Measurements from ENCODE around the gene CCDC134. TPM values are rescaled to one million over a fixed set of nuclear protein-coding genes. Genes with fewer than 3 reads are reported as not detected.

Gene CCDC134
- total and polyA plus RNA-seq, 9 of the 15 experiments (the other 6 are each of a cell fraction or from before 2014, with no cell fraction given): 0.56 to 11.9 (median 5.3) TPM

DNA sequence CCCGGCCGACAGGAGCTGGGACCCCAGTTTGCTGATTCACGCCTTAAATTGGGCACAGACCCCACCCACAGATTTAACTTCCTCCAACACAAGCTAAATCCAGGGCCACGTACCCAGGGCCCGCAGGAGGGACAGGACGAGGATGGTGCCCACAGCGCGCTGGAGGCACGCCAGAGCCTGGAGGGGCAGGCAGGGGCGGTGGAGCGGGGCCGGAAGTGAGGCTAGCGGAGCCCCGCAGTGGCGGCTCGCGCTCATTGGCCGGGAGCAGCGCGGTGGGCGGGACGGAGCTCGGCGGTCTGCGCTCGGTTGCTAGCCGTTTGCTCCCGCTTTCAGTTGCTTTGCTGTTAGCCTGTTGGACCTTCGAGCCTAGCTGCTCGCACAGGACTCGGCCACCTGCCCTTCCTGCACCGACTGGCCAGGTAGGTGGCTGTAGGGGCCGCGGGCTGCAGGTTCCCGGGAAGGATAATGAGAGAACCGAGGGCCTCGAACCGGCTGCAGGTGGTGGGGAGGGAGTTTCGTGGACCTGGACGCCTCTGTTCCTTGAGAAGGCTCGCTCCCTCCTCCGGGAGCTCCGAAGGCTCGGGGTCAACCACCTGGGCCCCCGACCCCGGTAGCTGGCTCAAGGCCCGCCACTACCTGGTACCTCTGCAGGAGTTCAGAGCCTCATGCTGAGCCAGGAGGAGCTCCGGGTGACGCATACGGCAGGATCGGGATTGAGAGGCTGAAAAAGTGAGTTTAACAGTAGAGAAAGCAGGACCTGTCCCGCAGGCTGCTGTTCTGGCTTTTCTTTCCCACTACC lies at the start of gene CCDC134 (continued):
- TF ChIP-seq ZSCAN29 (IDR thresholded peaks at IDR 0.05): no peak
- no peak for TF ChIP-seq ZBTB9 (CRISPR knock-in tag; IDR thresholded peaks at IDR 0.05)
- no peak for TF ChIP-seq PCBP2 (IDR thresholded peaks at IDR 0.05; ENCODE audit: low read depth, low read length, poor library complexity, severe bottlenecking)
- TF ChIP-seq, protein P1, sequence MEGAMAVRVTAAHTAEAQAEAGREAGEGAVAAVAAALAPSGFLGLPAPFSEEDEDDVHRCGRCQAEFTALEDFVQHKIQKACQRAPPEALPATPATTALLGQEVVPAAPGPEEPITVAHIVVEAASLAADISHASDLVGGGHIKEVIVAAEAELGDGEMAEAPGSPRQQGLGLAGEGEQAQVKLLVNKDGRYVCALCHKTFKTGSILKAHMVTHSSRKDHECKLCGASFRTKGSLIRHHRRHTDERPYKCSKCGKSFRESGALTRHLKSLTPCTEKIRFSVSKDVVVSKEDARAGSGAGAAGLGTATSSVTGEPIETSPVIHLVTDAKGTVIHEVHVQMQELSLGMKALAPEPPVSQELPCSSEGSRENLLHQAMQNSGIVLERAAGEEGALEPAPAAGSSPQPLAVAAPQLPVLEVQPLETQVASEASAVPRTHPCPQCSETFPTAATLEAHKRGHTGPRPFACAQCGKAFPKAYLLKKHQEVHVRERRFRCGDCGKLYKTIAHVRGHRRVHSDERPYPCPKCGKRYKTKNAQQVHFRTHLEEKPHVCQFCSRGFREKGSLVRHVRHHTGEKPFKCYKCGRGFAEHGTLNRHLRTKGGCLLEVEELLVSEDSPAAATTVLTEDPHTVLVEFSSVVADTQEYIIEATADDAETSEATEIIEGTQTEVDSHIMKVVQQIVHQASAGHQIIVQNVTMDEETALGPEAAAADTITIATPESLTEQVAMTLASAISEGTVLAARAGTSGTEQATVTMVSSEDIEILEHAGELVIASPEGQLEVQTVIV (CRISPR knock-in tag; IDR thresholded peaks at IDR 0.05; ENCODE audit: borderline replicate concordance): no peak
- no peak for TF ChIP-seq CBX3 (IDR thresholded peaks at IDR 0.05; ENCODE audit: borderline replicate concordance in 1 of 2, low read length in 2 of 2)
- no peak for TF ChIP-seq ZNF23 (CRISPR knock-in tag; IDR thresholded peaks at IDR 0.05)
- TF ChIP-seq NR4A1 (CRISPR knock-in tag; IDR thresholded peaks at IDR 0.05): no peak
- TF ChIP-seq NR4A1 (tag; IDR thresholded peaks at IDR 0.05): no peak
- TF ChIP-seq IFI16 (CRISPR knock-in tag; IDR thresholded peaks at IDR 0.05): no peak
- peak in 2 of 3 experiments; percentile 11 to 51 for TF ChIP-seq YY1 (IDR thresholded peaks at IDR 0.05; ENCODE audit: borderline replicate concordance in 1 of 3, control insufficient read depth in 1 of 3, extremely low read depth in 1 of 3, insufficient read depth in 3 of 3, insufficient read length in 1 of 3, insufficient replicate concordance in 2 of 3, low read depth in 1 of 3, low read length in 2 of 3)
- no peak for TF ChIP-seq RFX7 (CRISPR knock-in tag; IDR thresholded peaks at IDR 0.05)
- TF ChIP-seq MYBL2 (IDR thresholded peaks at IDR 0.05; ENCODE audit: low read depth): no peak
- no peak for TF ChIP-seq MYBL2 (CRISPR knock-in tag; IDR thresholded peaks at IDR 0.05; ENCODE audit: borderline replicate concordance)
- TF ChIP-seq JUNB (CRISPR knock-in tag; conservative IDR thresholded peaks at IDR 0.05): no peak
- no peak for TF ChIP-seq ZKSCAN3 (CRISPR knock-in tag; IDR thresholded peaks at IDR 0.05)
- peak; percentile 51 for TF ChIP-seq GTF2B (IDR thresholded peaks at IDR 0.05; ENCODE audit: extremely low read depth, insufficient read length)
- TF ChIP-seq HNRNPH1 (optimal IDR thresholded peaks at IDR 0.05; ENCODE audit: low read depth, low read length): no peak
- TF ChIP-seq, protein P2, sequence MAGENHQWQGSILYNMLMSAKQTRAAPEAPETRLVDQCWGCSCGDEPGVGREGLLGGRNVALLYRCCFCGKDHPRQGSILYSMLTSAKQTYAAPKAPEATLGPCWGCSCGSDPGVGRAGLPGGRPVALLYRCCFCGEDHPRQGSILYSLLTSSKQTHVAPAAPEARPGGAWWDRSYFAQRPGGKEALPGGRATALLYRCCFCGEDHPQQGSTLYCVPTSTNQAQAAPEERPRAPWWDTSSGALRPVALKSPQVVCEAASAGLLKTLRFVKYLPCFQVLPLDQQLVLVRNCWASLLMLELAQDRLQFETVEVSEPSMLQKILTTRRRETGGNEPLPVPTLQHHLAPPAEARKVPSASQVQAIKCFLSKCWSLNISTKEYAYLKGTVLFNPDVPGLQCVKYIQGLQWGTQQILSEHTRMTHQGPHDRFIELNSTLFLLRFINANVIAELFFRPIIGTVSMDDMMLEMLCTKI (IDR thresholded peaks at IDR 0.05; ENCODE audit: partially characterized antibody): no peak
- peak; percentile 45; the same call in 1 of the 2 replicates for TF ChIP-seq NFE2 (IDR thresholded peaks at IDR 0.05; ENCODE audit: low read depth)
- peak; percentile 25; the same call in 1 of the 2 replicates for TF ChIP-seq MYNN (IDR thresholded peaks at IDR 0.05)
- no peak for TF ChIP-seq MYNN (CRISPR knock-in tag; IDR thresholded peaks at IDR 0.05)
- no peak for TF ChIP-seq OTX1 (CRISPR knock-in tag; IDR thresholded peaks at IDR 0.05)
- TF ChIP-seq ZNF197 (CRISPR knock-in tag; IDR thresholded peaks at IDR 0.05; ENCODE audit: low read depth): no peak

All from K562 (cell line).